H1 (cell line): Measurements from ENCODE around the gene SRSF7. TPM values are rescaled to one million over a fixed set of nuclear protein-coding genes. Genes with fewer than 3 reads are reported as not detected.

ENCODE experiments used
- CTCF ChIA-PET: fragments of 300-600 bp; sonication (Branson Sonifier 250); formaldehyde crosslinking; loops from one replicate; lab custom pipeline; 2021; ENCODE audit not compliant: partially characterized antibody; lab: Charles Lee
- POLR2A ChIA-PET: fragments of 300-600 bp; sonication (Branson Sonifier 250); formaldehyde crosslinking; loops from one replicate; lab custom pipeline; 2021; ENCODE audit warnings: inconsistent platforms; ENCODE audit not compliant: partially characterized antibody; lab: Charles Lee
- DNase-seq, 2 experiments: peaks; one replicate each; pipeline versions ENCODE4 v3.0.0 to v3.0.0-alpha.2; 2010 to 2022; ENCODE audit warnings: low spot score in 2 of 2, low read depth in 1 of 2, mixed read lengths in 1 of 2
- FAIRE-seq: peaks from 2 replicates; lab custom pipeline; 2011; peaks lifted over from hg19 to GRCh38; lab: Jason Lieb, UNC
- H2AFZ ChIP-seq: 2 replicates; pipeline ENCODE4 v1.8.1; 2012; ENCODE audit warnings: low read length, inconsistent platforms
- H2AK5ac ChIP-seq: 2 replicates; pipeline ENCODE4 v1.6.1; 2013; ENCODE audit warnings: low read depth, low read length
- H2BK120ac ChIP-seq: replicated peaks from 2 replicates; pipeline ENCODE3; 2013; ENCODE audit warnings: low read depth, low read length, inconsistent platforms
- H2BK12ac ChIP-seq: 2 replicates; pipeline ENCODE4 v1.6.1; 2013; ENCODE audit warnings: low read depth, low read length
- H2BK15ac ChIP-seq: 2 replicates; pipeline ENCODE4 v1.6.1; 2013; ENCODE audit warnings: low read length
- H2BK20ac ChIP-seq: 2 replicates; pipeline ENCODE4 v1.6.1; 2013; ENCODE audit warnings: low read length
- H2BK5ac ChIP-seq: 2 replicates; pipeline ENCODE4 v1.6.1; 2013; ENCODE audit warnings: low read depth, low read length
- H3K14ac ChIP-seq: 2 replicates; pipeline ENCODE4 v1.6.1; 2013; ENCODE audit warnings: inconsistent platforms; ENCODE audit not compliant: insufficient read length
- H3K18ac ChIP-seq: 2 replicates; pipeline ENCODE4 v1.6.1; 2013; ENCODE audit warnings: low read length; ENCODE audit errors: extremely low read depth
- H3K23ac ChIP-seq: 2 replicates; pipeline ENCODE4 v1.6.1; 2013; ENCODE audit warnings: inconsistent platforms; ENCODE audit not compliant: insufficient read length
- H3K23me2 ChIP-seq: 2 replicates; pipeline ENCODE4 v1.6.1; 2013; ENCODE audit warnings: low read depth, low read length
- H3K27ac ChIP-seq: 2 replicates; pipeline ENCODE4 v1.6.1; 2011; ENCODE audit warnings: low read depth, low read length, inconsistent platforms
- H3K27me3 ChIP-seq, 4 experiments: replicated peaks in 1 of 4; 1 replicate in 1 of 4; 2 replicates in 3 of 4; pipeline versions ENCODE4 v1.6.1 to v1.8.1; 2011 to 2013; ENCODE audit warnings: low read length in 3 of 4, mild to moderate bottlenecking in 3 of 4, inconsistent platforms in 2 of 4, mixed read lengths in 2 of 4, moderate library complexity in 1 of 4; ENCODE audit not compliant: control insufficient read depth in 3 of 4, insufficient read depth in 3 of 4; ENCODE audit errors: extremely low read depth in 1 of 4
- H3K36me3 ChIP-seq, 4 experiments: 2 replicates each; pipeline versions ENCODE4 v1.6.1 to v1.8.1; 2011 to 2013; ENCODE audit warnings: mild to moderate bottlenecking in 4 of 4, low read length in 3 of 4, moderate library complexity in 2 of 4, control low read depth in 1 of 4, inconsistent platforms in 1 of 4; ENCODE audit not compliant: insufficient read depth in 4 of 4, control insufficient read depth in 2 of 4
- H3K4ac ChIP-seq: replicated peaks from 2 replicates; pipeline ENCODE3; 2013; ENCODE audit warnings: low read length, low read depth, mixed read lengths, inconsistent platforms; ENCODE audit not compliant: insufficient read length
- H3K4me1 ChIP-seq, 4 experiments: replicated peaks in 1 of 4; 1 replicate in 1 of 4; 2 replicates in 3 of 4; pipeline versions ENCODE4 v1.6.1 to v1.8.1; 2011 to 2013; ENCODE audit warnings: low read length in 3 of 4, inconsistent platforms in 2 of 4, mixed read lengths in 1 of 4; ENCODE audit not compliant: insufficient read depth in 4 of 4, control insufficient read depth in 3 of 4
- H3K4me2 ChIP-seq, 2 experiments: 2 replicates each; pipeline versions ENCODE4 v1.6.1 to v1.8.1; 2011 to 2013; ENCODE audit warnings: low read depth in 2 of 2, low read length in 2 of 2, control low read depth in 1 of 2, inconsistent platforms in 1 of 2, mild to moderate bottlenecking in 1 of 2; ENCODE audit not compliant: insufficient read depth in 1 of 2
- H3K4me3 ChIP-seq, 4 experiments: fragments of 200-600, 300-600 bp in 1 of 4; sonication (generic), shearing (Covaris generic), sonication (Bioruptor Twin) in 1 of 4; 2 replicates each; pipeline versions ENCODE4 v1.5.1 to v1.8.1; 2011 to 2016; ENCODE audit warnings: low read length in 4 of 4, low read depth in 3 of 4, control low read depth in 2 of 4, inconsistent platforms in 2 of 4, mild to moderate bottlenecking in 2 of 4, mixed read lengths in 1 of 4, moderate library complexity in 1 of 4; ENCODE audit not compliant: insufficient read depth in 2 of 4; ENCODE audit errors: extremely low read depth in 1 of 4
- H3K56ac ChIP-seq: replicated peaks from 2 replicates; pipeline ENCODE3; 2013; ENCODE audit warnings: low read depth, mild to moderate bottlenecking, mixed read lengths, low read length, inconsistent platforms; ENCODE audit not compliant: insufficient read length
- H3K79me1 ChIP-seq: 2 replicates; pipeline ENCODE4 v1.6.1; 2013; ENCODE audit warnings: low read depth, low read length, control low read depth
- H3K79me2 ChIP-seq, 2 experiments: 2 replicates each; pipeline versions ENCODE4 v1.6.1 to v1.8.1; 2012 to 2013; ENCODE audit warnings: low read length in 2 of 2, mild to moderate bottlenecking in 2 of 2, inconsistent platforms in 1 of 2; ENCODE audit not compliant: insufficient read depth in 2 of 2, control insufficient read depth in 1 of 2
- H3K9ac ChIP-seq, 4 experiments: replicated peaks in 1 of 4; 1 replicate in 1 of 4; 2 replicates in 3 of 4; pipeline versions ENCODE4 v1.6.1 to v1.8.1; 2011 to 2013; ENCODE audit warnings: low read depth in 3 of 4, low read length in 3 of 4, control low read depth in 2 of 4, mild to moderate bottlenecking in 2 of 4, moderate library complexity in 2 of 4, inconsistent platforms in 1 of 4; ENCODE audit errors: extremely low read depth in 1 of 4
- H3K9me3 ChIP-seq, 2 experiments: 2 replicates each; pipeline versions ENCODE4 v1.6.1 to v1.8.1; 2012 to 2013; ENCODE audit warnings: mild to moderate bottlenecking in 2 of 2, moderate library complexity in 2 of 2, control low read depth in 1 of 2, inconsistent platforms in 1 of 2, low read depth in 1 of 2, low read length in 1 of 2, mixed read lengths in 1 of 2; ENCODE audit not compliant: insufficient read depth in 2 of 2
- H4K20me1 ChIP-seq, 2 experiments: replicated peaks in 1 of 2; 2 replicates each; pipeline versions ENCODE3 to v1.8.1; 2011 to 2013; ENCODE audit warnings: inconsistent platforms in 2 of 2, low read length in 2 of 2, mild to moderate bottlenecking in 1 of 2; ENCODE audit not compliant: insufficient read depth in 2 of 2, control insufficient read depth in 1 of 2
- H4K5ac ChIP-seq: 2 replicates; pipeline ENCODE4 v1.6.1; 2013; ENCODE audit warnings: low read length, low read depth, mixed read lengths, inconsistent platforms; ENCODE audit not compliant: insufficient read length
- H4K8ac ChIP-seq: 2 replicates; pipeline ENCODE4 v1.8.0; 2013; ENCODE audit warnings: mild to moderate bottlenecking, moderate library complexity, low read length, inconsistent platforms; ENCODE audit not compliant: insufficient read depth; ENCODE audit errors: extremely low read depth
- H4K91ac ChIP-seq: replicated peaks from 2 replicates; pipeline ENCODE3; 2013; ENCODE audit warnings: low read length, mixed read lengths, inconsistent platforms; ENCODE audit not compliant: insufficient read length
- ASH2L ChIP-seq: fragments of 200-600, 300-600 bp; sonication (generic); IDR thresholded peaks from one replicate; pipeline ENCODE4 v1.7.1; 2017; ENCODE audit warnings: low read length
- BCL11A ChIP-seq, 2 experiments: IDR thresholded peaks; one replicate each; pipeline ENCODE4 v1.6.1; 2011; ENCODE audit warnings: low read depth in 2 of 2, low read length in 2 of 2, mild to moderate bottlenecking in 2 of 2
- CEBPB ChIP-seq: IDR thresholded peaks from 2 replicates; pipeline ENCODE4 v1.6.1; 2012; ENCODE audit warnings: low read depth, low read length
- CHD2 ChIP-seq: IDR thresholded peaks from 2 replicates; pipeline ENCODE4 v1.6.1; 2012; ENCODE audit warnings: low read length, improper control_type of control experiment
- EGR1 ChIP-seq: IDR thresholded peaks from 2 replicates; pipeline ENCODE4 v1.6.1; 2011; ENCODE audit warnings: low read depth, low read length, borderline replicate concordance
- JUND ChIP-seq: IDR thresholded peaks from 2 replicates; pipeline ENCODE4 v1.6.1; 2011; ENCODE audit warnings: mild to moderate bottlenecking, improper control_type of control experiment, low read length
- KDM5A ChIP-seq: fragments of 200-600 bp; IDR thresholded peaks from 2 replicates; pipeline ENCODE4 v1.7.1; 2012; ENCODE audit warnings: mild to moderate bottlenecking, low read length, inconsistent platforms, mixed read lengths
- POLR2A ChIP-seq, 2 experiments: IDR thresholded peaks; 1 replicate in 1 of 2; 2 replicates in 1 of 2; pipeline ENCODE4 v1.6.1; 2011; ENCODE audit warnings: low read depth in 2 of 2, low read length in 2 of 2, mild to moderate bottlenecking in 2 of 2; ENCODE audit errors: control extremely low read depth in 1 of 2
- RBBP5 ChIP-seq: IDR thresholded peaks from 2 replicates; pipeline ENCODE4 v1.7.1; 2012; ENCODE audit warnings: low read depth, mild to moderate bottlenecking, inconsistent platforms, low read length, moderate library complexity, borderline replicate concordance
- RFX5 ChIP-seq: IDR thresholded peaks from 2 replicates; pipeline ENCODE4 v1.6.1; 2011; ENCODE audit warnings: low read depth, low read length, improper control_type of control experiment, borderline replicate concordance
- SP4 ChIP-seq: IDR thresholded peaks from 2 replicates; pipeline ENCODE4 v1.6.1; 2012; ENCODE audit warnings: low read length, inconsistent platforms
- TEAD4 ChIP-seq: IDR thresholded peaks from 2 replicates; pipeline ENCODE4 v1.6.1; 2012; ENCODE audit warnings: low read depth, low read length, inconsistent platforms, mixed read lengths
- WGBS, 2 experiments: shearing (Covaris generic) in 1 of 2; methylation state at CpG; one replicate each; pipeline versions ENCODE4 v1.1.6 to v1.1.7; 2013 to 2015; ENCODE audit warnings: low lambda C conversion rate in 2 of 2, mixed read lengths in 2 of 2, inconsistent platforms in 1 of 2, low coverage in 1 of 2, missing lambda C conversion rate in 1 of 2; ENCODE audit not compliant: insufficient replicate concordance in 2 of 2, insufficient coverage in 1 of 2, insufficient read length in 1 of 2; ENCODE audit errors: extremely low coverage in 1 of 2, missing lambda C conversion rate in 1 of 2; 5-methylcytosine and 5-hydroxymethylcytosine counted together
- polyA plus RNA-seq, 7 experiments: library from polyadenylated mRNA; depleted of rRNA in 3 of 7; stranded (reverse) in 5 of 7; unstranded in 2 of 7; fragments of >200 nt in 5 of 7; fragments of 200-250 nt in 2 of 7; gene quantifications; 1 replicate in 5 of 7; 2 replicates in 1 of 7; 4 replicates in 1 of 7; pipeline versions ENCODE4 v1.2.1 to v1.2.3, GENCODE V29; 2011 to 2013; ENCODE audit warnings: missing spikeins in 2 of 7, mixed read lengths in 2 of 7
- total RNA-seq: library from RNA; stranded (reverse); fragmentation: NEBNext Ultra II Directional; extraction: Animal tissue kit (Norgen Biotek cat#: 25700); gene quantifications from 2 replicates; pipeline ENCODE4 v1.2.1, GENCODE V29; 2021

SRSF7 gene
- total and polyA plus RNA-seq, 2 of the 8 experiments (the other 6 are each of a cell fraction or from before 2014, with no cell fraction given), result 370 to 415 TPM

- H2BK120ac ChIP-seq, result no peak overlapping the region
- no peak overlapping the region for H3K4me3 ChIP-seq
- FAIRE-seq (no peak), DNase-seq (no peak)
- no peak overlapping the region for H3K27ac ChIP-seq
- H3K14ac ChIP-seq, result no peak overlapping the region
- no peak overlapping the region for H2BK12ac ChIP-seq
- no peak overlapping the region for H2BK5ac ChIP-seq
- H3K79me2 ChIP-seq, result no peaks in the 10 kb centered on the region
- no peaks in the 10 kb centered on the region for H3K36me3 ChIP-seq
- no peak overlapping the region for H4K5ac ChIP-seq
- H2BK20ac ChIP-seq, result no peak overlapping the region
- H2AFZ ChIP-seq, result no peak overlapping the region
- H2BK15ac ChIP-seq, result no peak overlapping the region
- ChIA-PET POLR2A (interaction anchor here (0.6 to 1.6 kb wide), 2 partner anchors 17 to 52 kb away, joined by 3 to 4 read pairs; no protein-coding TSS in a partner anchor), CTCF (no interaction called here)
- H3K79me1 ChIP-seq, result no peaks in the 10 kb centered on the region
- no peaks in the 10 kb centered on the region for H3K23me2 ChIP-seq
- no peaks in the 10 kb centered on the region for H3K9me3 ChIP-seq
- H3K4me1 ChIP-seq, result no peaks in the 10 kb centered on the region
- H3K23ac ChIP-seq, result no peak overlapping the region
- no peak overlapping the region for H3K9ac ChIP-seq
- WGBS, 2 experiments, result 100% methylated on average over 1 of the region's 1 CpG; no CpG with 5 or more reads in 1 of the 2 experiments
- H4K8ac ChIP-seq, result no peak overlapping the region
- no peak overlapping the region for H2AK5ac ChIP-seq
- no peak overlapping the region for H3K4me2 ChIP-seq
- H3K27me3 ChIP-seq, result no peaks in the 10 kb centered on the region
- H3K4ac ChIP-seq, result no peak overlapping the region
- H3K18ac ChIP-seq, result no peak overlapping the region
- no peak overlapping the region for H4K91ac ChIP-seq
- H4K20me1 ChIP-seq, result no peaks in the 10 kb centered on the region
- H3K56ac ChIP-seq, result no peak overlapping the region
- no peak for TF ChIP-seq BCL11A (IDR thresholded peaks at IDR 0.05; ENCODE audit: low read depth in 2 of 2, low read length in 2 of 2)
- TF ChIP-seq JUND, result no peak
- no peak for TF ChIP-seq CEBPB
- no peak for TF ChIP-seq TEAD4
- no peak for TF ChIP-seq POLR2A (IDR thresholded peaks at IDR 0.05; ENCODE audit: control extremely low read depth in 1 of 2, low read depth in 2 of 2, low read length in 2 of 2)
- TF ChIP-seq KDM5A, result no peak
- TF ChIP-seq ASH2L, result no peak
- no peak for TF ChIP-seq EGR1
- TF ChIP-seq RBBP5, result no peak
- no peak for TF ChIP-seq SP4
- no peak for TF ChIP-seq CHD2
- no peak for TF ChIP-seq RFX5
Observed at GRCh38 chr2:38791744-38792143, 40.6 kb upstream of the SRSF7 start.
